Thyroid gland (tissue), 4 donors: ENCODE data around the gene FAM78A. TPM values are rescaled to one million over a fixed set of nuclear protein-coding genes. Genes with fewer than 3 reads are reported as not detected.

Source experiments
- DNase-seq, 2 donors: peaks; one replicate each; pipeline ENCODE4 v3.0.0-alpha.2; 2019
- H3K27ac ChIP-seq, 3 donors: fragments of 200-600 bp; sonication (generic); 1 replicate in 2 of 3; 2 replicates in 1 of 3; pipeline ENCODE4 v1.5.1; 2016 to 2019; ENCODE audit warnings: mild to moderate bottlenecking in 1 of 3, moderate library complexity in 1 of 3
- H3K27me3 ChIP-seq: fragments of 200-600 bp; sonication (generic); one replicate; pipeline ENCODE4 v1.5.1; 2019
- H3K36me3 ChIP-seq, 2 donors: fragments of 200-600 bp; sonication (generic); one replicate each; pipeline ENCODE4 v1.5.1; 2016 to 2019
- H3K4me1 ChIP-seq, 2 donors: fragments of 200-600 bp; sonication (generic); one replicate each; pipeline ENCODE4 v1.5.1; 2017 to 2019
- H3K4me3 ChIP-seq, 3 donors: fragments of 200-600 bp; sonication (generic); replicated peaks in 1 of 3; 1 replicate in 2 of 3; 2 replicates in 1 of 3; pipeline ENCODE4 v1.5.1; 2016; ENCODE audit warnings: mild to moderate bottlenecking in 1 of 3
- H3K9me3 ChIP-seq: fragments of 200-600 bp; sonication (generic); one replicate; pipeline ENCODE4 v1.5.1; 2017
- CTCF ChIP-seq, 6 experiments: fragments of 200-600 bp in 3 of 6; fragments of 450-650 bp in 3 of 6; sonication (generic) in 3 of 6; IDR thresholded peaks; one replicate each; pipeline ENCODE4 v1.5.1; 2016 to 2019; ENCODE audit warnings: antibody characterized with exemption in 6 of 6, mild to moderate bottlenecking in 2 of 6, inconsistent platforms in 1 of 6, moderate library complexity in 1 of 6
- POLR2A ChIP-seq, 2 donors: fragments of 450-650 bp; IDR thresholded peaks; one replicate each; pipeline ENCODE4 v1.6.1; 2017; ENCODE audit warnings: antibody characterized with exemption in 2 of 2, mild to moderate bottlenecking in 2 of 2, moderate library complexity in 1 of 2
- WGBS, 2 donors: methylation state at CpG; one replicate each; pipeline ENCODE4 v1.1.5; 2017; 5-methylcytosine and 5-hydroxymethylcytosine counted together
- intact Hi-C: fragments of 100-400 bp; cut with DNase I; formaldehyde crosslinking; loops from one replicate; pipeline ENCODE4 v1.15.1; 2023
- total RNA-seq, 4 donors: library from RNA; depleted of rRNA; stranded (reverse); fragments of >200 nt; gene quantifications; one replicate each; pipeline ENCODE4 v1.2.3, GENCODE V29; 2016

The FAM78A gene
- total RNA-seq, 4 donors from 2014 or later, result 1.1 to 3.4 (median 1.6) TPM

GRCh38 chr9:131281119-131281965, 5.0 kb upstream of the FAM78A start:
- Histone ChIP-seq H3K27me3 (no peaks in the 10 kb centered on the region), H3K9me3 (no peaks in the 10 kb centered on the region), H3K27ac (no peak overlapping the region), H3K4me1 (peaks cover 0 to 16% of the 10 kb centered on the region in 2 donors), H3K36me3 (no peaks in the 10 kb centered on the region), H3K4me3 (no peak overlapping the region)
- WGBS, 2 donors, result 77 to 78% methylated on average over 14 to 16 of the region's 17 CpGs
- DNase-seq, result no peak
- intact Hi-C loops, result no loop called here
- no peak for TF ChIP-seq POLR2A (IDR thresholded peaks at IDR 0.05)
- TF ChIP-seq CTCF (IDR thresholded peaks at IDR 0.05), result no peak

- H3K4me1 ChIP-seq, result peaks cover 0 to 17% of the 10 kb centered on the region in 2 donors
- DNase-seq, result no peak
- intact Hi-C loops, result no loop called here
- 82% methylated on average over 3 of the region's 3 CpGs for whole genome bisulfite sequencing, 2 donors
- no peak overlapping the region for H3K4me3 ChIP-seq
- no peaks in the 10 kb centered on the region for H3K27me3 ChIP-seq
- TF ChIP-seq CTCF (IDR thresholded peaks at IDR 0.05) (no peak), POLR2A (IDR thresholded peaks at IDR 0.05) (no peak)
- H3K27ac ChIP-seq, result no peak overlapping the region
- H3K36me3 ChIP-seq, result no peaks in the 10 kb centered on the region
- no peaks in the 10 kb centered on the region for H3K9me3 ChIP-seq
Measured at GRCh38 chr9:131280660-131281059, 4.3 kb upstream of the FAM78A start.

GRCh38 chr9:131279863-131280570, 3.7 kb upstream of the FAM78A start:
- no peak for DNase-seq
- 70 to 73% methylated on average over 9 to 19 of the region's 19 CpGs for WGBS, 2 donors
- Histone ChIP-seq H3K9me3 (no peaks in the 10 kb centered on the region), H3K4me3 (no peak overlapping the region), H3K36me3 (no peaks in the 10 kb centered on the region), H3K27me3 (no peaks in the 10 kb centered on the region), H3K27ac (no peak overlapping the region), H3K4me1 (peaks cover 0 to 17% of the 10 kb centered on the region in 2 donors)
- TF ChIP-seq CTCF (IDR thresholded peaks at IDR 0.05) (no peak), POLR2A (IDR thresholded peaks at IDR 0.05) (no peak)
- intact Hi-C loops, result no loop called here

GRCh38 chr9:131279196-131279862, 3.0 kb upstream of the FAM78A start:
- TF ChIP-seq CTCF (IDR thresholded peaks at IDR 0.05) (no peak), POLR2A (IDR thresholded peaks at IDR 0.05) (no peak)
- intact Hi-C loops, result no loop called here
- no peak for DNase-seq
- no peak overlapping the region for H3K4me3 ChIP-seq
- H3K4me1 ChIP-seq, result peaks cover 0 to 17% of the 10 kb centered on the region in 2 donors
- H3K27me3 ChIP-seq, result no peaks in the 10 kb centered on the region
- H3K36me3 ChIP-seq, result no peaks in the 10 kb centered on the region
- WGBS, 2 donors, result 73 to 76% methylated on average over 7 to 11 of the region's 11 CpGs
- no peaks in the 10 kb centered on the region for H3K9me3 ChIP-seq
- H3K27ac ChIP-seq, result no peak overlapping the region
